Measurements from ENCODE around the gene MAP7D3.

DNA sequence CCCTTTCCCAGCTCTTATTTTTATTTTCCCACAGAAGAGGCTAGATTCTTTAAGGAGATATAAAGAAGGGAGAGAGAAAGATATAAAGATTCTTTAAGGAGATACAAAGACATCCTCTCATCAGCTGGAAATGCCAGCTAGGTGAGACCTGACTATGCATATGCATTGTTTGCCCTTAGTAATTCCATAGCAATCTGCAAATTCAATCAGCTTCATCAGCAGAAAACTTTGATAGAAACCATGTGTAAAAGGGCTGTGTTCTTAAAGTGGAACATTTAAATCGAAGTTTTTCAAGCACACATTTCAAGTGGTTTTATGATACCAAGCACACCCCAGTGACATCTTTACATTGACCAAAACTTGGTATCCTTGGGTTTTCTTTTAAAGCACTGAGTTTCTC is 79.8 kb downstream of the MAP7D3 start:
- TF ChIP-seq EZH2 (IDR thresholded peaks at IDR 0.05; ENCODE audit: borderline replicate concordance, insufficient read depth, low read length, poor library complexity, severe bottlenecking) (no peak), MXI1 (conservative IDR thresholded peaks at IDR 0.05; ENCODE audit: poor library complexity, severe bottlenecking) (no peak), EP300 (conservative IDR thresholded peaks at IDR 0.05; ENCODE audit: poor library complexity, severe bottlenecking) (no peak), POLR2AphosphoS5 (IDR thresholded peaks at IDR 0.05) (no peak)
- TF ChIP-seq, protein P1, sequence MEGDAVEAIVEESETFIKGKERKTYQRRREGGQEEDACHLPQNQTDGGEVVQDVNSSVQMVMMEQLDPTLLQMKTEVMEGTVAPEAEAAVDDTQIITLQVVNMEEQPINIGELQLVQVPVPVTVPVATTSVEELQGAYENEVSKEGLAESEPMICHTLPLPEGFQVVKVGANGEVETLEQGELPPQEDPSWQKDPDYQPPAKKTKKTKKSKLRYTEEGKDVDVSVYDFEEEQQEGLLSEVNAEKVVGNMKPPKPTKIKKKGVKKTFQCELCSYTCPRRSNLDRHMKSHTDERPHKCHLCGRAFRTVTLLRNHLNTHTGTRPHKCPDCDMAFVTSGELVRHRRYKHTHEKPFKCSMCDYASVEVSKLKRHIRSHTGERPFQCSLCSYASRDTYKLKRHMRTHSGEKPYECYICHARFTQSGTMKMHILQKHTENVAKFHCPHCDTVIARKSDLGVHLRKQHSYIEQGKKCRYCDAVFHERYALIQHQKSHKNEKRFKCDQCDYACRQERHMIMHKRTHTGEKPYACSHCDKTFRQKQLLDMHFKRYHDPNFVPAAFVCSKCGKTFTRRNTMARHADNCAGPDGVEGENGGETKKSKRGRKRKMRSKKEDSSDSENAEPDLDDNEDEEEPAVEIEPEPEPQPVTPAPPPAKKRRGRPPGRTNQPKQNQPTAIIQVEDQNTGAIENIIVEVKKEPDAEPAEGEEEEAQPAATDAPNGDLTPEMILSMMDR (IDR thresholded peaks at IDR 0.05; ENCODE audit: poor library complexity, severe bottlenecking): no peak

Data from neural cell (in vitro differentiated cells).